GM19324 (cell line): ENCODE measurements around the gene VPS4B.
"Not testable (repeated sequence)": the region's sequence is repeated elsewhere in the genome, so short reads cannot be mapped to it uniquely, and the experiment has no call there.

Experiments
- ATAC-seq: cut with Tn5 transposase; IDR thresholded peaks from one replicate; pipeline ENCODE4 v1.9.1; 2021; ENCODE audit warnings: mild to moderate bottlenecking, moderate library complexity; ENCODE audit not compliant: unreplicated experiment, low FRiP score

Gene VPS4B

GRCh38 chr18:63376538-63376937, 45.7 kb downstream of the VPS4B start:
- ATAC-seq, result no peak

- no peak for ATAC-seq
Measured at GRCh38 chr18:63374540-63374939, 47.7 kb downstream of the VPS4B start.

- no peak for ATAC-seq
Measured at GRCh38 chr18:63373161-63373560, 49.1 kb downstream of the VPS4B start.

- no peak for ATAC-seq
Measured at GRCh38 chr18:63368611-63369010, 53.7 kb downstream of the VPS4B start.

GRCh38 chr18:63367053-63367953, 55.0 kb downstream of the VPS4B start, which contains the start of gene KDSR:
Gene KDSR, minus strand, starts transcription at chr18:63367206. Its CDS starts 88 bp downstream, at chr18:63367118.
- ATAC-seq, result peak; percentile 96

- ATAC-seq, result peak; percentile 38
Measured at GRCh38 chr18:63366213-63367052, 55.8 kb downstream of the VPS4B start.

- no peak for ATAC-seq
Measured at GRCh38 chr18:63365876-63366212, 56.4 kb downstream of the VPS4B start.

- ATAC-seq, result no peak
Measured at GRCh38 chr18:63363951-63364350, 58.3 kb downstream of the VPS4B start.

GRCh38 chr18:63363420-63363819, 58.9 kb downstream of the VPS4B start:
- ATAC-seq, result not testable (repeated sequence)

- no peak for ATAC-seq
Measured at GRCh38 chr18:63356272-63356896, 65.9 kb downstream of the VPS4B start.

GRCh38 chr18:63350230-63350629, 72.0 kb downstream of the VPS4B start:
- no peak for ATAC-seq

- ATAC-seq, result no peak
Measured at GRCh38 chr18:63348508-63349136, 73.7 kb downstream of the VPS4B start.

- ATAC-seq, result no peak
Measured at GRCh38 chr18:63346480-63347183, 75.6 kb downstream of the VPS4B start.

- ATAC-seq, result no peak
Measured at GRCh38 chr18:63346031-63346430, 76.2 kb downstream of the VPS4B start.

- no peak for ATAC-seq
Measured at GRCh38 chr18:63344918-63345317, 77.4 kb downstream of the VPS4B start.

- ATAC-seq, result no peak
Measured at GRCh38 chr18:63344263-63344662, 78.0 kb downstream of the VPS4B start.

- ATAC-seq, result no peak
Measured at GRCh38 chr18:63342206-63342605, 80.1 kb downstream of the VPS4B start.

- no peak for ATAC-seq
Measured at GRCh38 chr18:63339920-63340484, 82.3 kb downstream of the VPS4B start.
